ENCODE data around the gene AFDN. TPM values are rescaled to one million over a fixed set of nuclear protein-coding genes. Genes with fewer than 3 reads are reported as not detected.

Gene AFDN
- total RNA-seq, 1 experiment from 2014 or later, result 226 TPM

DNA sequence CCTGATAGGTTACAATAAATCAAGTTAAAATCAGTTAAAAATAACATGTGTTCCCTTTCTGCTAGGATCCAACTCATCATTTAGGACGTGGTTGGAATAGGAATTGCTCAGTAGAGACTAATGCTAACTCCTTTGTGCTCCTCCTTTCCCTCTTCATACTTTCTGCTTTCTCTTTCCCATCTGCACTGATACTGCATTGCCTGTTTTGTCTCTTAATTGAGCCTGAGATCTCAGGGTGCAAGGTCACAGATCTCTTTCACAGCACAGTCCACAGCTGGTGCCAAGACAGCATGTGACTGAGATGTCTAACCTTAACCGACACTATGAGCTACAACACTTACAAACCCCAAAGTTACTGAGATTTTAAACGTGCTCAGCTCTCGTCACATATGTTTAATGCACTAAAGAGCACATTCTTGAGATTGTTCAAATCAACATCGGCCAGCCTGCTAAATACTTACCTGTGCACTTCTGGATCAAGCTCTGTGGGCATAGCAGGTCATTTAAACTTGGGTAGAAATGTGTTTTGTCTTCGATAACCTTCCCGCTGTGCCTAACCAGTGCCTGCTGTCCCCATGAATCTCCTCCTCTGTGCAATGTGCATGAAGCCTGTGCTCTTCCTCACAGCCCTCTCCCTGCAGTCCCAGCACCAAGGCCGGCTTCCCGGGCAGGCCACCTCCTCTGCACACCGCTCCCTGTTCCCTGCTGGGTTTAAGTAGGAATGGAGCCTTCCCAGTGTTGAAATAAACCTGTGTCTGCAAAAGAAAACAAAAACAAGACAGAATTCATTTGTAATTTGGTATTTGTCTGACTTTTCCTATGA is 39.6 kb upstream of the AFDN start:
- TF ChIP-seq, protein P1, sequence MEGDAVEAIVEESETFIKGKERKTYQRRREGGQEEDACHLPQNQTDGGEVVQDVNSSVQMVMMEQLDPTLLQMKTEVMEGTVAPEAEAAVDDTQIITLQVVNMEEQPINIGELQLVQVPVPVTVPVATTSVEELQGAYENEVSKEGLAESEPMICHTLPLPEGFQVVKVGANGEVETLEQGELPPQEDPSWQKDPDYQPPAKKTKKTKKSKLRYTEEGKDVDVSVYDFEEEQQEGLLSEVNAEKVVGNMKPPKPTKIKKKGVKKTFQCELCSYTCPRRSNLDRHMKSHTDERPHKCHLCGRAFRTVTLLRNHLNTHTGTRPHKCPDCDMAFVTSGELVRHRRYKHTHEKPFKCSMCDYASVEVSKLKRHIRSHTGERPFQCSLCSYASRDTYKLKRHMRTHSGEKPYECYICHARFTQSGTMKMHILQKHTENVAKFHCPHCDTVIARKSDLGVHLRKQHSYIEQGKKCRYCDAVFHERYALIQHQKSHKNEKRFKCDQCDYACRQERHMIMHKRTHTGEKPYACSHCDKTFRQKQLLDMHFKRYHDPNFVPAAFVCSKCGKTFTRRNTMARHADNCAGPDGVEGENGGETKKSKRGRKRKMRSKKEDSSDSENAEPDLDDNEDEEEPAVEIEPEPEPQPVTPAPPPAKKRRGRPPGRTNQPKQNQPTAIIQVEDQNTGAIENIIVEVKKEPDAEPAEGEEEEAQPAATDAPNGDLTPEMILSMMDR (IDR thresholded peaks at IDR 0.05; ENCODE audit: unreplicated experiment), result no peak
- H3K4me1 Mint-ChIP-seq (ENCODE audit: low read depth, unreplicated experiment), result peaks cover 12% of the 10 kb centered on the region
- intact Hi-C loops (cut with micrococcal nuclease; ENCODE audit: unreplicated experiment), result no loop called here
- no peak overlapping the region for H3K27ac Mint-ChIP-seq (ENCODE audit: unreplicated experiment)
- H3K36me3 Mint-ChIP-seq (ENCODE audit: insufficient read depth, unreplicated experiment), result peaks cover 5% of the 10 kb centered on the region
- H3K27me3 Mint-ChIP-seq (ENCODE audit: unreplicated experiment), result no peaks in the 10 kb centered on the region
- H3K9me3 Mint-ChIP-seq (ENCODE audit: low read depth, unreplicated experiment), result no peaks in the 10 kb centered on the region
- no TSS peak for BruUV-seq (replicated peaks)
- CTCF ChIA-PET, result no interaction called here
- no peak for DNase-seq
- H3K4me3 Mint-ChIP-seq (ENCODE audit: low read depth, unreplicated experiment), result no peak overlapping the region

DNA sequence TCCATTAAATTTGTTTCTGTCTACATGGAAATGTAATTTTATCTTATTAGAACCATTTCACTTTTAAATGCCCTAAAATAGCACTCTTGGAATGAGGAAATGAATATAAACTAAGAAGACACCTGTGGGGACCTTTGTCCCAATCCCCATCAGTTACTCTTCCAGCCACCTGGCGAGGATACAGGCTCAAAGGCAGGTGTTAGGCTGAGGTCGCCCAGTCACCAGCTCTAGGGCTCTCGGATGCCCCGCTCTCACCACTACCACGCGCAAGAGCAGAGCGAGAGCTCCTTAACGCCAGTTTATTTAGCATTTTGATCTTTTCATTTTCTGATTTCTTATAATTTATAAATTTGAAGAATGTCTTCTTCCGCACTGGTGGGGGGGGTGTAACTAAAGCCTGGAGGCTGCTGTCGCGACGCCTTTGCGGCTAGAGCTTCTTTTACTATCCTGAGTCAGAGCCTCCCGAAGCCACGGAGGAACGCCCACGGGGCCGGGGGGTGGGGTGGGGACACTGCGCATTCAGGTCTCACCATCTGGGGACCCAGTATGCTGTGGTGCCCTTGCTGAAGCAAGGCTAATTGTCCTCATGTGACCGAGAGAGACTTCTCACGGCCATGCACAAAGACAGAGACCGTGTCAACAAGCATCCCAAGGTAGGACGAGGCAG is 38.7 kb upstream of the AFDN start:
- no TSS peak for BruUV-seq (replicated peaks)
- DNase-seq, result no peak
- intact Hi-C loops (cut with micrococcal nuclease; ENCODE audit: unreplicated experiment), result no loop called here
- Mint-ChIP-seq H3K9me3 (ENCODE audit: low read depth, unreplicated experiment) (no peaks in the 10 kb centered on the region), H3K4me3 (ENCODE audit: low read depth, unreplicated experiment) (no peak overlapping the region), H3K27ac (ENCODE audit: unreplicated experiment) (no peak overlapping the region), H3K4me1 (ENCODE audit: low read depth, unreplicated experiment) (peaks cover 15% of the 10 kb centered on the region), H3K27me3 (ENCODE audit: unreplicated experiment) (no peaks in the 10 kb centered on the region), H3K36me3 (ENCODE audit: insufficient read depth, unreplicated experiment) (peaks cover 5% of the 10 kb centered on the region)
- TF ChIP-seq, protein P1 (IDR thresholded peaks at IDR 0.05; ENCODE audit: unreplicated experiment), result no peak
- CTCF ChIA-PET, result interaction anchor here (0.7 kb wide), 1 partner anchor 108 kb away, joined by 3 read pairs; no protein-coding TSS in a partner anchor

DNA sequence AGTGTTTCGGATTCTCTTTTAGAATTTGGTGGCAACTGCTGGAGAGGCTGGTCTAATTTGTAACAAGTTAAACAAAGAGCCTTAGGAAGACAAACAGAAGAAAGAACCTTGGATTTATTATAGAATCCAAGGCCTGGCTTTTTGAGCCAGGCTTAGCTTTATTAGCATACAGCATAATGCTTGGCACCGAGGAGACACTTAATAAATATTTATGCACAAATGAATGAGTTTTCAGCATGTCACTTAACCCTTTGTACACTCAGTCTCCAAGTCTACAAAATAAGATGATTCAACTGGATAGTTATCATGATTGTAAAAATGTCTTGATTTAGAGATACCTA is 38.2 kb upstream of the AFDN start:
- no TSS peak for BruUV-seq (replicated peaks)
- intact Hi-C loops (cut with micrococcal nuclease; ENCODE audit: unreplicated experiment), result no loop called here
- no peaks in the 10 kb centered on the region for H3K27me3 Mint-ChIP-seq (ENCODE audit: unreplicated experiment)

DNA sequence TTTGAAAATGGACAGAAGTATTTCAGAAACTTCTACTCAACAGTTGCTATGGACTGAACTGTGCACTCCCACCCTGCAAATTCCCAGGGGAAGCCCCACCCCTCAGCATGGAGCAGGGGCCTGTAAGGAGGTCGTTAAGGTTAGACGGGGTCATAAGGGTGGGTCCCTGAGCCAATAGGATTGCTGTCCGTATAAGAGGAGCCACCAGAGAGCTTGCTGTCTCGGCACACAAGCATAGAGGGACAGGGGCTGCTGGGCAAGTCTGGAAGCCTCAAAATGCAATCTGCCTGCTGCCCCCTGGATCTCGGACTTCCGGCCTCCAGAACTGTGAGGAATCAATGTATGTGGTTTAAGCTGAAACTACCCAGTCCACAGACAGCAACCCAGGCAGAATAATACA is 37.4 kb upstream of the AFDN start:
- Mint-ChIP-seq H3K4me3 (ENCODE audit: low read depth, unreplicated experiment) (no peak overlapping the region), H3K27ac (ENCODE audit: unreplicated experiment) (no peak overlapping the region), H3K27me3 (ENCODE audit: unreplicated experiment) (no peaks in the 10 kb centered on the region), H3K36me3 (ENCODE audit: insufficient read depth, unreplicated experiment) (peaks cover 5% of the 10 kb centered on the region), H3K9me3 (ENCODE audit: low read depth, unreplicated experiment) (no peaks in the 10 kb centered on the region), H3K4me1 (ENCODE audit: low read depth, unreplicated experiment) (peaks cover 15% of the 10 kb centered on the region)
- no TSS peak for BruUV-seq (replicated peaks)
- no peak for DNase-seq
- TF ChIP-seq, protein P1 (IDR thresholded peaks at IDR 0.05; ENCODE audit: unreplicated experiment), result no peak
- intact Hi-C loops (cut with micrococcal nuclease; ENCODE audit: unreplicated experiment), result no loop called here
- CTCF ChIA-PET, result interaction anchor here (0.7 kb wide), 2 partner anchors 38 to 51 kb away, joined by 3 read pairs; no protein-coding TSS in a partner anchor

More for the DNA sequence above, 38.2 kb upstream of the AFDN start:
- no peak overlapping the region for H3K27ac Mint-ChIP-seq (ENCODE audit: unreplicated experiment)
- H3K9me3 Mint-ChIP-seq (ENCODE audit: low read depth, unreplicated experiment), result no peaks in the 10 kb centered on the region
- no peak for DNase-seq
- peaks cover 5% of the 10 kb centered on the region for H3K36me3 Mint-ChIP-seq (ENCODE audit: insufficient read depth, unreplicated experiment)
- H3K4me3 Mint-ChIP-seq (ENCODE audit: low read depth, unreplicated experiment), result no peak overlapping the region
- H3K4me1 Mint-ChIP-seq (ENCODE audit: low read depth, unreplicated experiment), result peaks cover 15% of the 10 kb centered on the region
- TF ChIP-seq, protein P1 (IDR thresholded peaks at IDR 0.05; ENCODE audit: unreplicated experiment), result no peak
- CTCF ChIA-PET, result interaction anchor here (0.7 kb wide), 1 partner anchor 38 kb away, joined by 3 read pairs; no protein-coding TSS in a partner anchor
